Body of pancreas (tissue), 4 donors: ENCODE data around the gene MLLT10.

Experiments used
- CTCF ChIP-seq, 7 experiments: fragments of 450-650 bp in 4 of 7; fragments of 200-600 bp in 3 of 7; sonication (generic) in 3 of 7; IDR thresholded peaks; one replicate each; pipeline ENCODE4 v1.5.1; 2016 to 2019; ENCODE audit warnings: antibody characterized with exemption in 7 of 7
- POLR2A ChIP-seq, 3 donors: fragments of 450-650 bp; IDR thresholded peaks; one replicate each; pipeline ENCODE4 v1.6.1; 2016; ENCODE audit warnings: antibody characterized with exemption in 3 of 3, mild to moderate bottlenecking in 2 of 3

- TF ChIP-seq CTCF (IDR thresholded peaks at IDR 0.05) (no peak), POLR2A (IDR thresholded peaks at IDR 0.05) (no peak)
Observed at GRCh38 chr10:21523557-21524008, 10.4 kb upstream of the MLLT10 start.
